ENCODE measurements around the gene NR4A1.

NR4A1 gene

GRCh38 chr12:52091869-52092268 lies 40.6 kb downstream of the NR4A1 start:
- no peaks in the 10 kb centered on the region for H3K4me1 ChIP-seq (ENCODE audit: insufficient read depth, low read length, poor library complexity, severe bottlenecking)
- no peaks in the 10 kb centered on the region for H3K9me3 ChIP-seq (ENCODE audit: insufficient read depth, low read depth, low read length)
- no peak overlapping the region for H3K9ac ChIP-seq (ENCODE audit: low read depth, low read length, poor library complexity, severe bottlenecking)
- H3K4me2 ChIP-seq (ENCODE audit: low read depth, low read length, poor library complexity, severe bottlenecking), result no peak overlapping the region
- no peaks in the 10 kb centered on the region for H3K79me2 ChIP-seq (ENCODE audit: insufficient read depth, low read length)
- H2AFZ ChIP-seq (ENCODE audit: low read length), result no peak overlapping the region
- no peaks in the 10 kb centered on the region for H3K9me2 ChIP-seq (replicated peaks; ENCODE audit: low read depth, low read length)
- peaks cover 3% of the 10 kb centered on the region for H3K27me3 ChIP-seq (ENCODE audit: insufficient read depth, low read length, poor library complexity, severe bottlenecking)
- no peak overlapping the region for H3K4me3 ChIP-seq (ENCODE audit: low read length, poor library complexity, severe bottlenecking)
- no peaks in the 10 kb centered on the region for H3K36me3 ChIP-seq (ENCODE audit: insufficient read depth, low read length)
- H4K20me1 ChIP-seq (ENCODE audit: insufficient read depth, low read length, poor library complexity, severe bottlenecking), result no peaks in the 10 kb centered on the region
- H3F3A ChIP-seq (ENCODE audit: low read depth), result no peaks in the 10 kb centered on the region
- no peak for TF ChIP-seq EZH2phosphoT487 (IDR thresholded peaks at IDR 0.05; ENCODE audit: borderline replicate concordance)
- no peak for TF ChIP-seq CTCF (conservative IDR thresholded peaks at IDR 0.05; ENCODE audit: low read length)

GRCh38 chr12:52093346-52093745 lies 42.1 kb downstream of the NR4A1 start:
- TF ChIP-seq EZH2phosphoT487 (IDR thresholded peaks at IDR 0.05; ENCODE audit: borderline replicate concordance), result no peak
- TF ChIP-seq CTCF (conservative IDR thresholded peaks at IDR 0.05; ENCODE audit: low read length), result no peak
- H3K4me3 ChIP-seq (ENCODE audit: low read length, poor library complexity, severe bottlenecking), result no peak overlapping the region
- H3K36me3 ChIP-seq (ENCODE audit: insufficient read depth, low read length), result no peaks in the 10 kb centered on the region
- H3K79me2 ChIP-seq (ENCODE audit: insufficient read depth, low read length), result no peaks in the 10 kb centered on the region
- H3F3A ChIP-seq (ENCODE audit: low read depth), result no peaks in the 10 kb centered on the region
- no peaks in the 10 kb centered on the region for H3K4me1 ChIP-seq (ENCODE audit: insufficient read depth, low read length, poor library complexity, severe bottlenecking)
- H3K27me3 ChIP-seq (ENCODE audit: insufficient read depth, low read length, poor library complexity, severe bottlenecking), result peaks cover 3% of the 10 kb centered on the region
- H3K9me3 ChIP-seq (ENCODE audit: insufficient read depth, low read depth, low read length), result no peaks in the 10 kb centered on the region
- no peak overlapping the region for H3K4me2 ChIP-seq (ENCODE audit: low read depth, low read length, poor library complexity, severe bottlenecking)
- no peak overlapping the region for H2AFZ ChIP-seq (ENCODE audit: low read length)
- H4K20me1 ChIP-seq (ENCODE audit: insufficient read depth, low read length, poor library complexity, severe bottlenecking), result no peaks in the 10 kb centered on the region
- H3K9me2 ChIP-seq (replicated peaks; ENCODE audit: low read depth, low read length), result no peaks in the 10 kb centered on the region
- no peak overlapping the region for H3K9ac ChIP-seq (ENCODE audit: low read depth, low read length, poor library complexity, severe bottlenecking)

GRCh38 chr12:52096332-52097044 lies 45.2 kb downstream of the NR4A1 start:
- Histone ChIP-seq H3K27me3 (ENCODE audit: insufficient read depth, low read length, poor library complexity, severe bottlenecking) (no peaks in the 10 kb centered on the region), H3K9ac (ENCODE audit: low read depth, low read length, poor library complexity, severe bottlenecking) (no peak overlapping the region), H3K9me3 (ENCODE audit: insufficient read depth, low read depth, low read length) (no peaks in the 10 kb centered on the region), H3K4me3 (ENCODE audit: low read length, poor library complexity, severe bottlenecking) (no peak overlapping the region), H3K79me2 (ENCODE audit: insufficient read depth, low read length) (no peaks in the 10 kb centered on the region), H2AFZ (ENCODE audit: low read length) (no peak overlapping the region), H3K36me3 (ENCODE audit: insufficient read depth, low read length) (no peaks in the 10 kb centered on the region), H3K4me2 (ENCODE audit: low read depth, low read length, poor library complexity, severe bottlenecking) (no peak overlapping the region), H3F3A (ENCODE audit: low read depth) (no peaks in the 10 kb centered on the region), H4K20me1 (ENCODE audit: insufficient read depth, low read length, poor library complexity, severe bottlenecking) (no peaks in the 10 kb centered on the region), H3K4me1 (ENCODE audit: insufficient read depth, low read length, poor library complexity, severe bottlenecking) (no peaks in the 10 kb centered on the region), H3K9me2 (replicated peaks; ENCODE audit: low read depth, low read length) (no peaks in the 10 kb centered on the region)
- TF ChIP-seq CTCF (conservative IDR thresholded peaks at IDR 0.05; ENCODE audit: low read length) (no peak), EZH2phosphoT487 (IDR thresholded peaks at IDR 0.05; ENCODE audit: borderline replicate concordance) (no peak)
